ENCODE results near the gene EIF3K.

The EIF3K gene

GRCh38 chr19:38669552-38669951, 50.6 kb downstream of the EIF3K start:
- peak in 1 of 2 donors; percentile 60 for DNase-seq

- DNase-seq, result no peak
Observed at GRCh38 chr19:38670921-38671398, 52.0 kb downstream of the EIF3K start.

- no peak for DNase-seq
Observed at GRCh38 chr19:38671654-38672053, 52.7 kb downstream of the EIF3K start.

- DNase-seq, result no peak
Observed at GRCh38 chr19:38673030-38673429, 54.0 kb downstream of the EIF3K start.

- no peak for DNase-seq
Observed at GRCh38 chr19:38674388-38675171, 55.6 kb downstream of the EIF3K start.

GRCh38 chr19:38675611-38676010, 56.6 kb downstream of the EIF3K start:
- peak; percentile 40 to 41 for DNase-seq

GRCh38 chr19:38676023-38676877, 57.3 kb downstream of the EIF3K start:
- DNase-seq, result no peak

GRCh38 chr19:38676878-38677646, 58.1 kb downstream of the EIF3K start:
- DNase-seq, result no peak

GRCh38 chr19:38678217-38678890, 59.4 kb downstream of the EIF3K start:
- DNase-seq, result no peak

GRCh38 chr19:38678891-38679494, 60.0 kb downstream of the EIF3K start:
- DNase-seq, result no peak

- DNase-seq, result no peak
Observed at GRCh38 chr19:38679839-38680238, 60.9 kb downstream of the EIF3K start.

- no peak for DNase-seq
Observed at GRCh38 chr19:38682195-38682867, 63.3 kb downstream of the EIF3K start.

GRCh38 chr19:38682872-38683392, 63.9 kb downstream of the EIF3K start:
- DNase-seq, result no peak

GRCh38 chr19:38683393-38684077, 64.5 kb downstream of the EIF3K start:
- peak; percentile 52 to 61 for DNase-seq

GRCh38 chr19:38684078-38684861, 65.3 kb downstream of the EIF3K start:
- DNase-seq, result peak; percentile 60 to 64

GRCh38 chr19:38684862-38685665, 66.1 kb downstream of the EIF3K start:
- no peak for DNase-seq

GRCh38 chr19:38685666-38686529, 66.9 kb downstream of the EIF3K start:
- peak in 1 of 2 donors; percentile 36 for DNase-seq

- peak; percentile 34 to 63 for DNase-seq
Observed at GRCh38 chr19:38686530-38686888, 67.5 kb downstream of the EIF3K start.

All from CD4-positive, alpha-beta T cell treated with Interferon alpha-2 for 1 hour (primary cell).